ENCODE results near the gene PDLIM5.

GRCh38 chr4:94598758-94599157, 147.0 kb downstream of the PDLIM5 start:
- TF ChIP-seq TAF1 (IDR thresholded peaks at IDR 0.05; ENCODE audit: borderline replicate concordance, low read depth, low read length) (no peak), POLR2A (IDR thresholded peaks at IDR 0.05; ENCODE audit: low read depth, low read length) (no peak)

Measured in GM12892 (cell line).